GM18907 (cell line): Measurements from ENCODE around the gene HRH3.

Experiments
- ATAC-seq: cut with Tn5 transposase; IDR thresholded peaks from one replicate; pipeline ENCODE4 v1.9.1; 2021; ENCODE audit warnings: mild to moderate bottlenecking, moderate library complexity; ENCODE audit not compliant: unreplicated experiment

HRH3 gene

DNA sequence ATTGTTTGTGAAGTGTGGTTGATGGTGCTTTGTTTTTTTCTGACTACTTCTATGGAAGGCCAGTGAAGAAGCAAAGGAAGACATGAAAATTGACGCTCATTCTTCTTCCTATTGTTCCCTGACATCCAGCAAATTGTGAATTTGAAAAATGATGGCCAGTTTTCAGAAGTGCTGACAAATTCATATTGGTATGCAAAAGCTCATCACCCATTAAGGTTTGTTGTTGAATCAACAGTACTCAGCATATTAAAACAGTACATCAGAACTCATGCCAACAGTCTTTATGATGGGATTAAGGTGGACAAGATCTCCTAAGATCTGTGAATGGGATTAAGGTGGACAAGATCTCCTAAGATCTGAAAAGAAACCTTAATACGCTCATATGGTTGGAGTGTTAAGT is 38.3 kb downstream of the HRH3 start:
- ATAC-seq: no peak

DNA sequence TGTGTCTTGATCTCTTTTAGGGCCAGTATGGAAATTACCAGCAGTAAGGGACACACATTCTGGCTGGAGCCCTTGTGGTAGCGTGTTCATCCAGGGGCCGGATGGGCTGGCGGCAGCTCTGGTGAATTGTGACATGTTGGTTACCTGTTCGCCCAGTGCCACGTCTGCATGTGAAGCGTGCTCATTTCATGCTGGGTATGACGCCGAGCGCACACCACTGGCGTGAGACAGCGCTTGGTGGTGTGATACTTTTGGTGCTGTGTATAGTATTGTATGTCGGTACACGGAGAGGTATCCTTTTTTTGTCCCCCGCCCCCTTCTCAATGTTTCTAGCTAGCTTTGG is 40.9 kb downstream of the HRH3 start:
- ATAC-seq: no peak

DNA sequence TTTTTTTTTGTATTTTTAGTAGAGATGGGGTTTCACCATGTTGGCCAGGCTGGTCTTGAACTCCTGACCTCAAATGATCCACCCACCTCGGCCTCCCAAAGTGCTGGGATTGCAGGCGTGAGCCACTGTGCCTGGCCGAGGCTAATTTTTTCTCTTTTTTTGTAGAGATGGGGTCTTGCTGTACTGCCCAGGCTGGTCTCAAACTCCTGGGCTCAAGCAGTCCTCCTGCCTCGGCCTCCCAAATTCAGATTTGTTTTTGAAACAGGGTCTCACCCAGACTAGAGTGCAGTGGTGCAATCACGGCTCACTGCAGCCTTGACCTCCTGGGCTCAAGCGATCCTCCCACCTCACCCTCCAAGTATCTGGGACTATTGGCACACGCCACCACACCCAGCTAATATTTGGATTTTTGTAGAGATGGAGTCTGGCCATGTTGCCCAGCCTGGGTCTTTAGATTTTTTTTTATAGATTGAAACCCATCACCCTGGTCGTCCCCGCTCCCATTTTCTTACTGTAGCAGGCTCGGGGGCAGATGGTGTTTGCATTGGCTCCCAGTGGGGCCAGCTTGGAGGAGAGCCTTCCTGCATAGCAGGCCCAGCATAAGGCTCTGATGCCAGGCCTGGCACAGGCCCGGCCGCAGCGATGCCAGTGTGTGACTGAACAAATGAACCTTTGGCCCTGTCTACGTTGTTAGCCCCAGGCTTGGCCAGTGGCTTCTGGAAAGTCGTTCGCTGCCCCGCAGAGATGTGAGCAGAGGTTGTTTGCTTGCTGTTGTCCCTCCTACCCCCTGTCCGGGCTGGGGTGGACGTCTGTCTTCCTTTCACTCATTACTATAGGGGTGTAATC is 41.5 kb downstream of the HRH3 start:
- ATAC-seq: no peak

DNA sequence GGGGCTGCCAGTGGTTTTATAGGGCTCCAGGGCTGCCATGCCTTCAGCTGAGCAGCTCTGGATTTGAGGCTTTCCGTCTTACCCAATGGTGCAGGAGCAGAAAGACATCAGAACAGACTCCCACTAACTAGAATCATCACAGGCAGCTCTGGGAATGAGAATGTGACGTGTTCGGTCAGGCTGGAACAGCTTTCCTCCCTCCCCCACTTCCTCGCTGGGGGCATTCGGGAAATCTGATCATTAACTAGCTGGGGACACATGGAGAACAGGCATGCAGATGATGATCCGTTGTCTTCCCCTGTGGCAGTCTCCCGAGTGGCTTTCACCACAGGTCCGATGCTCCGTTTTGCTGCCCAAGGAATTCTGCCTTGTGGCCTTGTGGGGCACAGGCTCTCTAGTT is 42.8 kb downstream of the HRH3 start:
- no peak for ATAC-seq

DNA sequence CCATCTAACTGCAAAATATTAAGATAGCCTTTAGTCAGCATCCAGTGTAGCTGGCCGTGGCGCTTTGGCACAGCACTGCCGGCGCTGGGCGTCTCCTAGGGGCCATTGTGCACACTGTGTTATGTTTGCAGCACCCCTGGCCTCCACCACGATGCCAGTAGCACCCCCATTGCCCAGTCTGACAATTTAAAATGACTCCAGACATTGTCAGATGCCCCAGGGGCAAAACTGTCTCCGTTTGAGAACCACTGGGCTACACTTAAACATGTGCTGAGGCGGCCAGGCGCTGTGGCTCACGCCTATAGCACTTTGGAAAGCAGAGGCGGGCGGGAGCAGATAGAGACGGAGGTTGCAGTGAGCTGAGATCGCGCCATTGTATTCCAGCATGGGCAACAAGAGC is 43.2 kb downstream of the HRH3 start:
- no peak for ATAC-seq

DNA sequence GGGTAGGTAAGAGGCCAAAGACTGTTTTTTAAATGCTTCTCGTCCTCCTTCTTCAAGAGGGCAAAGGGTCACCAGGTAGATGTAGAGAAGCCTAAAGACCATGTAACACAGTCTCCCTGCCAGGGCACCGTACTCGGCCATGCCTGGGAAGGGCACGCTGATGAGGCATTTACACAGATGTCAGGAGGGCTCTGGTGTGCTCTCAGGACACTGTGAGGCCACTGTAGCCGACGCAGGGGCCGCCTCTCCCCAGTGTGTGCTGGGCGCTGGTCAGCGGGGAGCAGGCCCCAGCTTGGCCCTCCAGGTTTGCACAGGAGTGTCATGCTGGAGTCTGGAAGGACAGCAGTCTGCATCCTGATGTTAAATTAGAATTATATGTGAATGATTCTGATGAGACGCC is 44.4 kb downstream of the HRH3 start:
- no peak for ATAC-seq

DNA sequence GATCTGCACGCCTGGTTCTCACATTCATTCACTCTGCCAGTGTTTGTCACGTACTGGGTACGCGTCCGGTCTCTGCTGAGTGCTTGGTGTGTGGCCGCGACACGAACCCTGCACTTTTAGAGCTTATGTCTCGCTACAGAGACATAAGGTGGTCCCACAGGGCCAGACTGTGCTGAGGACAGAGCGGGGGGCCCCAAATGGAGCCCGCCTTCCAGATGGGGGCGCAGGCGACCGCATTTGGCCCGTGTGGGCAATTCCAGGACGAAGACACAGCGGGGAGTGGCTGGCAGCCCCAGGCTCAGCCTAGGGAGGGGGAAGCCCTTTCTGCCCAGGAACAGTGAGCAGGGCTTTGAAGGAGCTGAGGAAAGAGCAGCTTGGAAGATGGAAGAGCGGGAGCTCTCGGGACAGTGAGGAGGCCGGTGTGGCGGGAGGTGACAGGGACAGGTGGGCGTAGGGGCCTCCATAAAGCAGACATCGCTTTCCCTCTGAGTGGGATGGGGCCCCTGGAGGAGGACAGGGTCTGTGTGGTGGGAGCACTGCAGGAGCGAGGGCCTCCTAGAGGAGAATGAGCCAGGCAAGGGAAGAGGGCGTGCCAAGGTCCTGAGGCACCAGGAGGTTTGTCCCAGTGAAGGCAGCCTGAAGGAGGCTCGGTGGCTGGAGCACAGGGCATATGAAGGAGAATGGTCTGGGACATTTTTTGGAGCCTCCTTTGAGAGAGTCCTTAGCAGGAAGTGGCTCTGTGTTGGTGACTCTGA is 45.0 kb downstream of the HRH3 start:
- ATAC-seq: no peak

DNA sequence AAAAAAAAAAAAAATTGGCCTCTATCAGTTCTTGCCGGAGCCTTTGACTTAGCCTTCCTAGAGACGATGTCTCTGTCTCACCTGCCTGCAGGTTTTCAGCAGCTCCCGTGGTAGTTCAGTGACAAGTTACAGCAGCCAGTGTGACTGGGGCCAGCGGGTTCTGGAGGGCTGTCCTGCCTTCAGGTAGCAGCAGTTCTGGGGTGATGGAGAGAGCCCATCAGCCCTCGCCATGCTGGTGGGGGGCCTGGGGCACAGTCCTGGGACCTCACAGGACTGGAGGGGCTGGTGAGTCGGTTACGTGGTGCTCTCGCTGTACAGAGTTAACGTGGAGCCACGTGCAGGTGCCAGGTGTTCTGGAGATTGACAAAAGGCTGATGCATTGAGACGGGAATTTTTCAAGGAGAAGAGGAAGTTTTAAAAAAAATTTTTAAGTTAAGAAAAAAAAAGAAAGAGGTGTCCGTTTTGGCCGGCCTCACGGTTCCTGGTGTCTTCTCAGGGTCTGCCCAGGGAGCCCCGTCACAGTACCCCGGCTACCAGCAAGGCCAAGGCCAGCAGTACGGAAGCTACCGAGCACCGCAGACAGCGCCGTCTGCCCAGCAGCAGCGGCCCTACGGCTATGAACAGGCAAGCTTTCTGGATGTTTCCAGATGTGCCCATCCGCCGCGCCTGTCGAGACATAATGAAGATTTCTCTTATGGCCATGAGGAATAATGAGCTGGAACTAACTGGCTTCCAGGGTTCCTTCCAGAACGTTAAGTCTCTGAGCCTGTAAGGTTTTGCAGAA is 45.9 kb downstream of the HRH3 start:
- ATAC-seq: no peak

DNA sequence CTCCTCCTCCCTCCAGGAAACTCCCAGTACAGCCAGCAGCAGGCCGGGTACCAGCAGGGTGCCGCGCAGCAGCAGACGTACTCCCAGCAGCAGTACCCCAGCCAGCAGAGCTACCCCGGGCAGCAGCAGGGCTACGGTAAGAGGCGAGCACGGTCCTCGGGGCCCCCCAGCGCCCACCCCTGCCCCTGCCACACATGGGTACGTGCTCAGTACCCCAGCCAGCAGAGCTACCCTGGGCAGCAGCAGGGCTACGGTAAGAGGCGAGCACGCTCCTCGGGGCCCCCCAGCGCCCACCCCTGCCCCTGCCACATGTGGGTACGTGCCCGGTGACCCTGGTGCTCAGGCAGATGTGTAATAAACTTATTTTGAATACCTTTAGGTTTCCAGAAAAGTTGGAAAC is 47.4 kb downstream of the HRH3 start:
- ATAC-seq: no peak

DNA sequence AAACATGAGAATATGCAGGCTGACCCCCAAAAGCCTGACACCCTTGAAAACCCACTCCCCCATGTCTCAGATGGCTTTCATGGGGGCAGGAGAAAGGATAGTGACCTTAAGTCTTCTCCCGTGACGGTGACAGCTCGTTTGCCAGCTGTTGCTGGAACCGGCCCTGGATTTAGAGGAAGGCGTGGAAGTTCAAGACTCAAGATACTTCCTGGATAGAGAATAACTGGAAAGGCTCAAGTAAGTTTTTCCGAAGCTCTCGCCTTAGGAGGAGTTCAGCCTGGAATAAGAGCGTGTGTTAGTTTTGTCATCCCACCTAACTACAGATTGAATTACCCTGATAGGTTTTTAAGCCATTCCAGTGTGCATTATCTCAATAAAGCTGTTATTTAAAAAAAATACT is 48.8 kb downstream of the HRH3 start:
- no peak for ATAC-seq

DNA sequence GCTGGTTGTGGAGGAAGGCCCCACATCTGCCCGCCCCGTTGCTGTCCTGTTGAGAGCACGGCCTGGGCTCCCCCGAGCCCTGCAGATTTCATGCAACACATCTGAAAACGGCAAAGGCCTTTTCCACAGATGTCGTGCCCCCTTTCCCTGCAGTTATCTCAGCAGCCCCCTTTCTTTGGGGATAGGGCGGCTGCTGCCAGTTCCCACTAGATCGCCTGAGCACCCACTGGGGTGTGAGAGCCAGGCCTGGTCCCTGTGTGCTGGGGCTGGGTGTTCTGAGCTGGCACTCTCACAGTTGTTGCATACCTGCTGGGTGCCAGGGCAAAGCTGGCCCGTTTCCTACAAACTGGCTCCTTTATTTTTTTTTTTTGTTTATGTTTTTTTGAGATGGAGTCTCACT is 49.5 kb downstream of the HRH3 start:
- ATAC-seq: no peak

DNA sequence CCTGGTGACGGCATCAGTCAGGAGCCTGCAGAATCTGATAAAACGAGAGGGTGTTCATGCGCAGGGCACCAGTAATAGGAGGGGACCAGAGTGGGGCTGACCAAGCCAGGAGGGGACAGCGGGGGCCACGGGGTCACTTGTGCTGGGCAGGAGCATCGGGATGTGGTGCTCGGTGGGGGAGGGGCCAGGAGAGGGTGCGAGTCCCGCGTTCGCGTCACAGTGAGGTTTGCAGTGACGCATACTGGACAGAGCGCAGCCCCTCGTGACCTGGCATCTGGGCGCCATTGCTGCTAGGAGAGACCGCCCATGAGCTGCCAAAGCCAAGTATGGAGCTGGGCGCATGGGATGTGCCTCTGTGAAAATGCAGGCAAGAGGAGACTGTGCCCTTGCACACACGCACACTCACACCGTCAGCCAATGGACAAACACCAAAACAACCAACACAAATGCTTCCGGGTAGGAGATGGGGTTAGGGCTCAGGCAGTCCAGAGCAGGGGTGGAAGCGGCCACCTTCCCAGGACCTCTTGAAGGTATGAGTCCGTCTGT is 51.1 kb downstream of the HRH3 start:
- no peak for ATAC-seq

DNA sequence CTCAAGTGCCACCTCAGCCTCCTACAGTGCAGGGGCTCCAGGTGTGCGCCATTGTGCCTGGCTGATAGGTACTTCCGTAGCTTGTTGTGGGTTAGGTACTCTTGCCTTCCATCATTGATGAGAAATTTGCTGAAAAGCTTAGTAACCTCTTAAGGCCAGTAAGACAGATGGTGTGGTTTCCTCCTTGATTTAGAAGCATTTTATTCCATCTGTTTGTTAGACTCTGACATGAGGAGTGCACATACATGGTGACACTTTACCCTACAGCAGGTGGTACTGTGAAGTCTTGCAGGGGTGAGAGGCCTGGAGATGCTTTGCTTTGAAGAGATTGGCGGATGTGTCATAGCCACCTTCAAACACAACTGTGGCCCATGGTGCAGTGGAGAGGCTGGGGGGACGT is 52.0 kb downstream of the HRH3 start:
- ATAC-seq: no peak

DNA sequence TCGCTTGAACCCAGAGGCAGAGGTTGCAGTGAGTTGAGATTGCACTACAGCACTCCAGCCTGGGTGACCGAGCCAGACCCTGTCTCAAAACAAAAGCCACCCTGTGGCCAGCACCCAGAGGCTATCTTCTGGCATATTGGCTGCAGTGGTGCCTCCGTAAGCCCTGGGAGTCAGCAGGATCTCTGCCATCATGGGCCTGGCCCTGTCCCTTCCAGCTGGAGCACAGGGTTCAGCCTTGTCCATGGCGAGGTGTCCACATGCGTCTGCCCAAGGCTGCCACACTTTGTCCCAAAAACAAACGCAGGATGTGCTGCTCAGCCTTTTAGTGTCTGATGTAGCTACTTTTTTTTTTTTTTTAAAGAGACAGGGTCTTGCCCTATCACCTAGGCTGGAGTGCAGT is 52.6 kb downstream of the HRH3 start:
- no peak for ATAC-seq

DNA sequence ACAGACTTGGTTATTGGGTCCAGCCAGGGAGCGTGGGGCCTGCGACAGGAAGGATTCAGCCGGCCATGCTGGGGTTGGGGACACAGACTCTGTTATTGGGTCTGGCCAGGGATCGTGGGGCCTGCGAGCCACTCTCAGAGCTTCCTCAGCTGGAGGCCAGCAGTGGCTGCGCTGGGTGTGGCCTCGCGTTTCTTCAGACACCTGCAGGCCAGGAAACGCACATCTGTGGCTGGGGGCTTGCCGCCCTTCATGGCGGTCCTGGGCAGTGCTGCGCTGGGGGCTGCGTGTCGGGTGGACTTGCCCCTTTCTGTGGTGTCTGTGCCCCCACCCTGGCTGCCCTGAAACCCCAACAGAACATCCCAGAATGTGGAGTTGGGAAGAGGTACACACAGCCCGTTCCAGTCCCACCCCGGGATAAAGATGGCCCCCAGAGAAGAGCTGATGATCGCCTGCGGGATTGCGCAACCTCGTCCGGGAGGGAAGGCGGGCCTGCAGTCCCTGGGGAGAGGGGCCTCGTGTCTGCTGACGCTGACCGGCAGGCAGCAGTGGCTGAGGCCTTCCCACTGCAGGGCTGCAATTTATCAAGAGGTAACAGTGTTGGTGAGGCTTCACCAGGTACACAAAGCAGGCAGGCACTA is 54.2 kb downstream of the HRH3 start:
- ATAC-seq: no peak
